ENCODE results near the gene APPL1.

The APPL1 gene

GRCh38 chr3:57227204-57227929 lies at the start of gene APPL1:
APPL1 (plus strand) TSS chr3:57227729; CDS start chr3:57227884, 155 bp downstream.
- peak; percentile 55 for DNase-seq (ENCODE audit: low read depth)

- DNase-seq (ENCODE audit: low read depth), result no peak
These were observed 47.7 kb upstream of the APPL1 start for GRCh38 chr3:57179580-57180410.

- DNase-seq (ENCODE audit: low read depth), result no peak
These were observed 43.0 kb upstream of the APPL1 start for GRCh38 chr3:57184526-57184925.

- DNase-seq (ENCODE audit: low read depth), result no peak
These were observed 35.5 kb upstream of the APPL1 start for GRCh38 chr3:57192028-57192427.

- no peak for DNase-seq (ENCODE audit: low read depth)
These were observed 32.9 kb upstream of the APPL1 start for GRCh38 chr3:57194641-57195040.

- DNase-seq (ENCODE audit: low read depth), result no peak
These were observed 27.6 kb upstream of the APPL1 start, which contains the start of gene HESX1 for GRCh38 chr3:57199895-57200297. HESX1 (minus strand) TSS chr3:57199978; CDS start chr3:57199918, 60 bp downstream.

DNA sequence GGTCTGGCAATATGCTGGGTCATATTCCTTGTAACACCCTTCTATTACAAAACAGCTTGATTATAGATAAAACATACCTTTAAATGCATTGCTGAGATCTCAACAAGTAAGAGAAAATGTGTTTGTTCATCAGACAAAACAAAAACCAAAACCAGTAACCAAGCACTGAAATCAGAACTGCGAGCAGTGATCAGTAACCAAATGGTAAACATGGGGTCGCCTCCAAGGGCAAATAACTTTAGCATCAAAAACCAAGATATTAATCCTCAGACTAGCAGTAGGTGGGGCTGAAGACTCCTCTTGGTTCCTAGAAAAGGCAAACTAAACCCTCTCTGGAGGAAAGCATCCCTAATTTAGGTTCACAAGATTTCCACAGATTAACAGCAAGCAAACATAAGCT lies 21.1 kb upstream of the APPL1 start:
- DNase-seq (ENCODE audit: low read depth), result no peak

- DNase-seq (ENCODE audit: low read depth), result no peak
These were observed 5.6 kb upstream of the APPL1 start for GRCh38 chr3:57221883-57222282.

DNA sequence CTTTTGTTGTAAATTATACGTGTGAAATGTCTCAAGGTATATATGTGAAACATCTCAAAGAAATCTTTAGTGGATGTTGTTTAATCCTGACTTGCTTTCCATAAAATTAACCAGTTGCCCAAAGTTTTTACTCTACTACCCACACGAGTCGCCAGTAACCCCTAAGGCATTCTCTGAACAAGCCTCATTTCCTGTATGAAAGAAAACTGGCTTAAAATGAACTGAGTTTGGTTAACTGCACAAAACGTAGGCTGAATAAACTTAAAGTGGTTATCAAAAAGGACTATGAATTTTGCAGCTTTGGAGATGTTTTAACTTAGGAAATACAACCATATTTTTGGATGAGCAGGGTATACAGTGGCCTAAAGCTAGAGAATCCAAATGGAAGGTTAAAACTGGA lies 2.7 kb upstream of the APPL1 start:
- DNase-seq (ENCODE audit: low read depth), result no peak

GRCh38 chr3:57226176-57226575 lies 1.4 kb upstream of the APPL1 start:
- no peak for DNase-seq (ENCODE audit: low read depth)

DNA sequence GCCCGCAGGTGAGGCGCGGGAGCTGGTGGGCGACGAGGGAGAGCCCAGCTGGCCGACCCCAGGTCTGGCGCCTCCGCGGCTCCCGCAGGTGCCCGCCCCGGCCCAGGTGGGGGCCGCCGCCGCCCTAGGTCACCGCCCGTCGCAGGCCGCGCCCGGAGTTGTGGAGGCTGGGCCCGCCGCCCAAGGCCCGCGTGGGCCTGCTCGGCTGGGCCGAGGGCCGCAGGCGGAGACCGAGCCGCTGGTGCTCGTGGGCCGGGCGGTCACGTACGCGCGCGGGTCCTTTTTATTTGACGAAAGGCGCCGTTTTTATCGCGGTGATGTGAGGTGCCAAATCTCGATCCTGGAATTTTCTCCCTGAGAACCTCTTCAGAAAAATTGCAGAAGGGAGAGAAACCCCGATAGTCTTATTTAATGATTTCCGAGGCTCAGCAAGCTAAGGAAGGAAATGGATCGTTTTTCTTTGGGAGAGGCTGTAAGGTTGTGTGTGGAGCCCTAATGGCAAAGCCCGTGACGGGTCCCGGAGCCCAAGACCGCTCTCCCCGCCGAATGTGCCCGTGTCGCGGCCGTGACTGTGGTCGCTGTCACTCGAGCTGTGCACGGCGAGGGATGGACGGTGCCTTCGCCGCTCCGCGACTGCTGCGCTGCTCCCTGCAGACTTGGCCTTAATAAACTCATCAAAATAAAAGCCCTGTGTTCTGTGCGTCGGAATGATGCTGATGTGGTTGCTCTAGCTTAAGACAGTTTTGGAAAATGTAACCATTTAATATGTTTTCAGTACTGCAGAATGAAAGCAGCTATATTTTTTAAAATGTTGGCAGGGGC lies 612 bp downstream of the APPL1 start:
- peak; percentile 13 for DNase-seq (ENCODE audit: low read depth)

GRCh38 chr3:57230006-57230405 lies 2.5 kb downstream of the APPL1 start:
- DNase-seq (ENCODE audit: low read depth), result no peak

- DNase-seq (ENCODE audit: low read depth), result no peak
These were observed 6.3 kb downstream of the APPL1 start for GRCh38 chr3:57233799-57234198.

DNA sequence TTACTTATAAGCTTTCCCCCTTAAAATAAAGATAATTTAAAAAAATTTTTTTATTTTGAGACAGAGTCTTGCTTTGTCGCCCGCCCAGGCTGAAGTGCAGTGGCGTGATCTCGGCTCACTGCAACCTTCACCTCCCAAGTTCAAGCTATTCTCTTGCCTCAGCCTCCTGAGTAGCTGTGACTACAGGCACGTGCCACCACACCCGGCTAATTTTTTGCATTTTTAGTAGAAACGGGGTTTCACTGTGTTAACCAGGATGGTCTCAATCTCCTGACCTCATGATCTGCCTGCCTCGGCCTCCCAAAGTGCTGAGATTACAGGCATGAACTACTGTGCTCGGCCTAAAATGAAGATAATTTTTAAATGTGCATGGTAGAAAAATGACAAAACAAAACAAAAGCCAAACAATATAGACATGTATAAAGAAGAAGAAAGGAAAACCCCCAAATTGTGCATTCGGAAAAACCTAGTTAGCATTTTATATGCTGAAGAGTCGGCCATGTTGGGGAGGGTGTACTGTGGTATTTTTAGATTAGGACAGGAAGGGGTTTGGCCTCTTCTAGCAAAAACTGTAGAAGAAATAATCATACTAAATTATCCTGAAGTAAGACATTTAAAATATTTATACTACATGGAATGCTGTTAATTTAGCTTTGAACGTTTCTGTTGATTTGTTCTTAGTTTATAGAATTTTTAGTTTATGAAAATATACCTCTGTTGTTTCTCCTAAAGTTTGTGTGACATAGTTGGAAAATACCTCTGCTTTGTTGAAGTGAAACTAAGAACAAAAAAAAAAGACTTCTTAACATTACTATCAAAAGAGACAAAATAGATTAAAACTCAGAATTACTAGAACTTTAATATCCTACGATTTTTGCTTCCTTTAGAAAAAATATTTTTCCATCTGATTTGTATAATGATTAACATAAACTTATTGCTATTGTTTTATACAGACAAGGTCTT lies 7.4 kb downstream of the APPL1 start:
- DNase-seq (ENCODE audit: low read depth), result no peak

DNA sequence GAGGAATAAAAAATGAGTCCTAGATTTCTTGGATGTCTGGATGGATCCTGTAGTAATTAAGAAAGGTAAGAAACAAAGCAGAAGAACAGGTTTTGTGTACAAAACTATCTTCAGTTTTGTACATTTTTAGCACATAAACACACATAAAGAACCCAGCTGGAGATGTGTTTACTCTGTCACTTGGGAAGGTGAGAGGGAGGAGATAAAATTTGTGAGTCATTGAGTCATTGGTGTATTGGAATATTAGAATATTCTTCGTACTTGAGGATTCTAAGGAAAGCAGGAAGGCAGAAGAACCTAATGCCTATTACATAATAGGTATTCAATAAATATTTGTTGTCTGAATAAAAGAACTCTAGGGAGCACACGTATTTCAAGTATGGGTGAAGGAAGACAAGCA lies 17.4 kb downstream of the APPL1 start:
- no peak for DNase-seq (ENCODE audit: low read depth)

DNA sequence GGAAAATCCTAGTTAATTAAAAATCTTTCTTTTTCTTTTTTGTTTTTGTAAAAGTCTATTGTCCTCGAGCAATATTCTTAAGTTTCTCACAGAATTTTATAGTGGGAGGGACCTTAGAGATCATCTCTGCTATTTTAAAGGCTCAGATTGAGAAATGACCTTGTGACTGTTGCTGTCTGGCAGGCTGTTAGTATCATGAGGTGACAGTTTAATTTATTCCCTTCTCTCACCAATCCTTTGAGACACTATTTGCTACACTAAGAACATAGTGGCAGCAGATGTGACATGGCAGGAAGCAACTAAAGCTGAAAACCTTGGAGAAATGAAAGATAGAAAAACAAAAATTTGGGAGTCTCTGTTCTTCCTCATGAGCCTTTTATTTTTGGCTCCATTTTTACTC lies 24.9 kb downstream of the APPL1 start:
- DNase-seq (ENCODE audit: low read depth), result no peak

DNA sequence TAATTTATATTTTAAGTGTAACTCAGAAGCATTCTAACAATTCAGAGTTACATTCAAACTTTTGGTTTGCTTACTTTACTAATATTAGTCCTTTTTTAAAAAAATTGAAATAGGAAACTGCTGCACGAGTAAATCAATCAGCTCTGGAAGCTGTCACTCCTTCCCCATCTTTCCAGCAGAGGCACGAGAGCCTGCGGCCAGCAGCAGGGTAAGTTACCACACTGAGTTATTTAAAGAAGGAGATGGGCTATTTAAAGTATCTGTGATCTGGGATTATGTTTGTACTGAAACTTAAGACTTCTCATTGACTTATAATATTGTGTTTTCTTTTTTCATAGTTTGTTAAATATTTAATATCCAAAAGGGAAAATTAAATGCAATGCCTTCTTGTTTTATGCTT lies 29.3 kb downstream of the APPL1 start:
- DNase-seq (ENCODE audit: low read depth), result no peak

GRCh38 chr3:57257678-57258077 lies 30.1 kb downstream of the APPL1 start:
- DNase-seq (ENCODE audit: low read depth), result no peak

- DNase-seq (ENCODE audit: low read depth), result no peak
These were observed 33.6 kb downstream of the APPL1 start for GRCh38 chr3:57261119-57261518.

DNA sequence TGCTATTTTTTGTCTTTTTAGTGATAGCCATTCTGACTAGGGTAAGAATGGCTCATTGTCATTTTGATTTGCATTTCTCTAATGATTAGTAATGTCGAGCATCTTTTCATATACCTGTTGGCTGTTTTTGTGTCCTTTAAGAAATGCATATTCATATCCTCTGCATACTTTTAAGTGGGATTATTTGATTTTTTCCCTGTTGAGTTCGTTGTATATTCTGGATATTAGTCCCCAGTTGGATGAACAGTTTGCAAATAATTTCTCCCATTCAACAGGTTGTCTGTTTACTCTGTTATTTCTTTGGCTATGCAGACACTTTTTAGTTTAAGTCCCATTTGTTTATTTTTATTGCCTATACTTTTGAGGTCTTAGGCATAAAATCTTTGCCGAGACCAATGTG lies 34.4 kb downstream of the APPL1 start:
- no peak for DNase-seq (ENCODE audit: low read depth)

DNA sequence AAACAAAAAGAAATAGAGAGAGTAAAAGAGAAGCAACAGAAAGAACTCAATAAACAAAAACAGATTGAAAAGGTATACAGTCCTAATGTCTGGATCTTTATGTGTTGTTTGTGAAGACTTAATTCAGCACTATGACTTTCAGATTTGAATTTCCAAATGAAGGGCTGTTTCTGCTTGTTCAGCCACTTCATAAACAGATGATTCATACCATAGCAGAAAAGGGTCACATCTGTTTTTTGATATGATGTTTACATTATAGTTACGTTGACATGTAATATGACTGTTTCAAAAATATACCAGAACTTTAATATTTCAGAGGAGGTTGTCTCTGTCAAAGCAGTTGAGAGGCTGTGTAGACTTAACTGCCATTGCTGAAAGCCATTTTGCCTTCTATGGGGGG lies 40.9 kb downstream of the APPL1 start:
- DNase-seq (ENCODE audit: low read depth), result no peak
